ENCODE results near the gene DSTN.

DSTN gene

DNA sequence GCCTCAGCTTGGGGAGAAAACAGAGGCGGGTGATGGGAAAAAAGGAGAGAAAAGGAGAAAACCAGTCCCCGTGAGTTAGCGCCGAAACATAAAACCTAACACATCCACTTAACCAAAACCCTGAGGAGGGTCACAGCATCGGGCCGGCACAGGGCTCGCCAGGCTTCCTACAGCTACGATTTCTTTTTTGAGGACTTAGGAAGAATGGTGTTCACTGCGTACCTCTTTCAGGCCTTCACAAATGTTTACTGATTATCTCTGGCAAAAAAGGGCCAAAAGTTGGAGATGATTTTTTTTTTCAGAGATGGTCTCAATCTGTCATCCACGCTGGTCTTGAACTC lies 48.8 kb downstream of the DSTN start:
- H3K36me3 Mint-ChIP-seq = peaks cover 42% of the 10 kb centered on the region
- ATAC-seq = no peak

GRCh38 chr20:17619351-17620093 lies 49.6 kb downstream of the DSTN start:
- Mint-ChIP-seq H3K4me3 (no peak overlapping the region), H3K27me3 (no peaks in the 10 kb centered on the region), H3K4me1 (peaks cover 7% of the 10 kb centered on the region), H3K27ac (no peak overlapping the region), H3K9me3 (no peaks in the 10 kb centered on the region), H3K36me3 (peaks cover 48% of the 10 kb centered on the region)
- no peak for ATAC-seq

More for the DNA sequence above, 48.8 kb downstream of the DSTN start:
- Mint-ChIP-seq H3K4me3 (no peak overlapping the region), H3K9me3 (no peaks in the 10 kb centered on the region), H3K27ac (no peak overlapping the region), H3K4me1 (peaks cover 7% of the 10 kb centered on the region), H3K27me3 (no peaks in the 10 kb centered on the region)

DNA sequence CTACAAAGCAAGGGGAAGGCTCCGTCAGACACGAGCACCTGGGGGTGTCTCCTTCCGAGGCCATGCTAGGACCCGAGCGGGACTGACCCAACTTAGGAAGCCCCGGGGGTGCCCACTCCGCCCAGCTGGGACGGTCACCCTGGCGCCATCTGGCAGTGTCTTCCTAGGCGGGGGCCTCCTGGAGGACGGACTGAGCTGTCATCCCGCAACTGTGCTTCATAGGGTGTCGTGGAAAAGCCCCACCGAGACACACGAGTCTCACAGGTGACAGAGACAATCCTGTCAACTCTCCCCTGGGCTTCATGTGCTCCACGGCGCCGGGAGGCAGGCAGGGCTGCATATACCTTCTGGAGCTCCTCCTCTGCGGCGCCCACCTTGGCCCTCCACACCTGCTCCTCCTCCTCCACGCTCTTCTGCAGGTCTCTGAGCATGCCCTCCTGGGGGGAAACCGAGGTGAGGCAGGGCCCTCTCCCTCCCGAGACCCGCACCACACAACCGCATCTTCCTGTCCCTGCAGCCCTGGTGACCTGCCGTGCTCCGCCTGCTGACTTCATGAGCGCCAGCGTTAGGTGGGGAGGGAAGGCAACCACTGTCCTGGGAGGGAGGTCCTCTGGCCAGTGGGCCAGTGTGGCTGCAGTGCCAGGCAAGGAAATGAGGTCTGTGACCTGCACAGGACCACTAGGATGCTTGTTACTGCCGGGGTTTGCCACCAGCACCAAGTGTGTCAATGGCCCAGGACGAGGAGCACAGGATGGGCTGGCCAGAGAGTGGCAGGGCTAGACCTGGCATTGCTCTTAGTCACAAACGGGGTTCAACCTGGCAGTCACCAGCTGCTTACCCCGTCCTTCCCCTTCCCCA lies 50.7 kb downstream of the DSTN start:
- Mint-ChIP-seq H3K4me1 (peaks cover 7% of the 10 kb centered on the region), H3K27me3 (no peaks in the 10 kb centered on the region), H3K4me3 (no peak overlapping the region), H3K27ac (no peak overlapping the region), H3K9me3 (no peaks in the 10 kb centered on the region), H3K36me3 (peaks cover 53% of the 10 kb centered on the region)
- ATAC-seq = no peak

DNA sequence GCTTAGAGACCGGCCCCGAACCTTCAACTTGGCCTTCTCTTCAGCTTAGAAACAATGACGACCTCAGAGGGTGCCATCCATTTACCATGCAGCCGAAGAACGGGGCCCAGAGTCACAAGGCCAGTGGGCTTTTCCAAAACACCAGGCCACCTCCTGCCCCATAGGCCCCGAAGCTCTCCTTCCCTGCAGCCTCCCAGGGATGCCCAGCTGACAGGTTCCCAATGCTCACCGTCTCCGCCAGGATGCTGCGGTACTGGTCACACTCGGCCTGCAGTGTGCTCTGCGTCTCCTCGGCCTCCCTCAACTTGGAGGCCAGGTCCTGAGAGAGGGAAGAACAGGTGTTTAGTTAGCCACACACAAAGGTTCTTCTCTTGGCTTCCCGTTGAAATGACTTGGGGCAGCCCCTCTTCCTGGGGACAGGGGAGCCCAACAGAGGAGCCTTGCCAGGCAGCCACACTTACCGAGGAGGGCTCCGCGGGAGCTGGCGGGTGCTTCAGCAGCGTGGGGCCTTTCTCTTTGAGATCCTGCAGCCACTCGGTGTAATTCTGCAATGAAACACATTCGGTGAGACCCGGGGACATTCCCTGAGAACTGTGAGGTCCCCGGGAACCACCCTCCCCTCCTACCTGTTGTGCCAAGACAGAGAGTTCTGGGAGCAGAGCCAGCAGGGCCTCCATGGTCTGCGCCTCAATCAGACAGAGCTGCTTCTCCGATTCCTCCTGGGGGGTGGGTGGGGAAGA lies 51.5 kb downstream of the DSTN start:
- H3K4me3 Mint-ChIP-seq = no peak overlapping the region
- H3K27me3 Mint-ChIP-seq = no peaks in the 10 kb centered on the region
- ATAC-seq = no peak
- no peaks in the 10 kb centered on the region for H3K9me3 Mint-ChIP-seq
- H3K4me1 Mint-ChIP-seq = peaks cover 7% of the 10 kb centered on the region
- no peak overlapping the region for H3K27ac Mint-ChIP-seq
- H3K36me3 Mint-ChIP-seq = peaks cover 60% of the 10 kb centered on the region

GRCh38 chr20:17622086-17622850 lies 52.4 kb downstream of the DSTN start:
- H3K4me3 Mint-ChIP-seq = no peak overlapping the region
- ATAC-seq = no peak
- no peak overlapping the region for H3K27ac Mint-ChIP-seq
- no peaks in the 10 kb centered on the region for H3K9me3 Mint-ChIP-seq
- H3K4me1 Mint-ChIP-seq = peaks cover 7% of the 10 kb centered on the region
- no peaks in the 10 kb centered on the region for H3K27me3 Mint-ChIP-seq
- peaks cover 60% of the 10 kb centered on the region for H3K36me3 Mint-ChIP-seq

DNA sequence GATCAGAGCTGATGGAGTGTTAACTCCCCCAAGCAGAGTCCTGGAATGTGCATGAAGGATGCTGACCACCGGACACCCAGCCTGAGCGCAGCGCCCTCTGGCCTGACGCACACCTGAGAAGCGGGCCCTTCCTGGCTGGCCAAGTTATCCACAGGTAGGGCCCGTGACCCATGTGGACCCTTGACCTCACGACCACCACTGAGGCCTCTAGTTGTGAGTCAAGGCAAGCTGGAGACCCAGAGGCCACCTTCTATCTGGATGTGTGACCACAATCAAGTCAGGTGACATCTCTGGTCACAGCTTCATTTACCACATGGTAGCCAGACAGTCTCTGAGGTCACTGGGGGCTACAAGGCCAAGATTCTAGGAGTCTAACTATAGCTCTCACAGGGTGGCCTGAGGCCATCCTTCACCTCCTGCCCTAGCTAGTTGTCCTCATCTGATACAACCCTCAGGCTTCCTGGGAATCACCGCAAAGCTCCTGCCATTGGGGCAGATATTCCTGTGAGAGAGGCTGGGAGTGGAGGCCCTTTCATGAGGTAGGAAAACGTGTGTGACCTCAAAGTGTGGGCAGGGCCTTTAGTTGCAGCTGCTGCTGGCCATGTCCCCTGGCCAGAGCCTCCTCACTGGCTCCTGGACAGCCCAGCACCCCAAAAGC lies 53.1 kb downstream of the DSTN start:
- peaks cover 61% of the 10 kb centered on the region for H3K36me3 Mint-ChIP-seq
- ATAC-seq = no peak
- H3K4me1 Mint-ChIP-seq = peaks cover 7% of the 10 kb centered on the region
- H3K27ac Mint-ChIP-seq = no peak overlapping the region
- H3K4me3 Mint-ChIP-seq = no peak overlapping the region
- no peaks in the 10 kb centered on the region for H3K9me3 Mint-ChIP-seq
- H3K27me3 Mint-ChIP-seq = no peaks in the 10 kb centered on the region

DNA sequence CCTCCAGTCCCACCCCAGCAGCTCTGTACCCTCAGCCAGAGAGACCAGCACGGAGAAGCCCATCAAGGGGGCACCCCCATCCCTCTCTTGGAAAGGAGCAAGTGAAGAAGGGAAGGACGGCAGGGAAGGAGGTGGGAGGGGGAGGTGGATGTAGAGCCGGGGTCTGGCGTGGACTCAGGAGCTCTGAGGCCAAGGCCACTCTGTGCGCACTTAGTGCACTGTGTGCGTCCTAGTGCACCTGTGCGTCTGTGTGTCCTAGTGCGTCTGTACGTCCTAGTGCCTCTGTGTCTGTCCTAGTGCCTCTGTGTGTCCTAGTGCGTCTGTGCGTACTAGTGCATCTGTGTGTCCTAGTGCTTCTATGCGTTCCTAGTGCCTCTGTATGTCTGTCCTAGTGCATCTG lies 54.2 kb downstream of the DSTN start:
- no peak for ATAC-seq
- no peaks in the 10 kb centered on the region for H3K27me3 Mint-ChIP-seq
- H3K9me3 Mint-ChIP-seq = no peaks in the 10 kb centered on the region
- peaks cover 62% of the 10 kb centered on the region for H3K36me3 Mint-ChIP-seq
- no peak overlapping the region for H3K27ac Mint-ChIP-seq
- H3K4me1 Mint-ChIP-seq = peaks cover 7% of the 10 kb centered on the region
- H3K4me3 Mint-ChIP-seq = no peak overlapping the region

- Mint-ChIP-seq H3K27me3 (no peaks in the 10 kb centered on the region), H3K4me3 (no peak overlapping the region), H3K9me3 (no peaks in the 10 kb centered on the region), H3K36me3 (peaks cover 58% of the 10 kb centered on the region), H3K4me1 (peaks cover 7% of the 10 kb centered on the region), H3K27ac (no peak overlapping the region)
- ATAC-seq = no peak
Measured at GRCh38 chr20:17624551-17625245, 54.8 kb downstream of the DSTN start.

GRCh38 chr20:17625246-17626051 lies 55.6 kb downstream of the DSTN start:
- no peak for ATAC-seq
- Mint-ChIP-seq H3K4me3 (no peak overlapping the region), H3K4me1 (peaks cover 7% of the 10 kb centered on the region), H3K27me3 (no peaks in the 10 kb centered on the region), H3K36me3 (peaks cover 56% of the 10 kb centered on the region), H3K9me3 (no peaks in the 10 kb centered on the region), H3K27ac (no peak overlapping the region)

GRCh38 chr20:17626217-17627007 lies 56.5 kb downstream of the DSTN start:
- Mint-ChIP-seq H3K36me3 (peaks cover 47% of the 10 kb centered on the region), H3K4me3 (no peak overlapping the region), H3K4me1 (peaks cover 7% of the 10 kb centered on the region), H3K27ac (no peak overlapping the region), H3K9me3 (no peaks in the 10 kb centered on the region), H3K27me3 (no peaks in the 10 kb centered on the region)
- ATAC-seq = no peak

GRCh38 chr20:17627101-17627955 lies 57.5 kb downstream of the DSTN start:
- no peak for ATAC-seq
- Mint-ChIP-seq H3K27ac (no peak overlapping the region), H3K4me1 (peaks cover 2% of the 10 kb centered on the region), H3K4me3 (no peak overlapping the region), H3K9me3 (no peaks in the 10 kb centered on the region), H3K27me3 (no peaks in the 10 kb centered on the region), H3K36me3 (peaks cover 46% of the 10 kb centered on the region)

All from stimulated activated memory B cell treated with anti-CD40 and anti-IgM and Interleukin-4, amounts not matched to agents 10 μg/mL and 1 μg/mL and 100 μg/mL, for 72 hours (primary cell).